OCI-LY3 (cell line): Measurements from ENCODE around the gene NELL2.
A peak's percentile ranks its signal among the peaks of the same experiment; 100 is the strongest.

ENCODE experiments used
- H2AFZ ChIP-seq: fragments of 200-600, 300-600 bp; shearing (Covaris generic); 2 replicates; pipeline ENCODE4 v1.6.0; 2014; ENCODE audit warnings: antibody characterized with exemption, low read depth, low read length
- H3K27ac ChIP-seq: fragments of 200-600, 300-600 bp; sonication (generic); 2 replicates; pipeline ENCODE4 v1.5.1; 2014; ENCODE audit warnings: mild to moderate bottlenecking, low read length, moderate library complexity, mixed read lengths
- H3K27me3 ChIP-seq: fragments of 200-600, 300-600 bp; sonication (generic); 2 replicates; pipeline ENCODE4 v1.6.1; 2014; ENCODE audit warnings: low read depth, low read length, mixed read lengths
- H3K36me3 ChIP-seq: fragments of 200-600, 300-600 bp; sonication (generic); replicated peaks from 2 replicates; pipeline ENCODE3; 2014; ENCODE audit warnings: low read depth, low read length, mixed read lengths
- H3K4me1 ChIP-seq: fragments of 300-600, 200-600 bp; sonication (generic); 2 replicates; pipeline ENCODE4 v1.6.1; 2014; ENCODE audit warnings: low read length, mixed read lengths
- H3K4me2 ChIP-seq: fragments of 200-600, 300-600 bp; sonication (generic); 2 replicates; pipeline ENCODE4 v1.6.1; 2014; ENCODE audit warnings: low read length, mixed read lengths
- H3K4me3 ChIP-seq: fragments of 300-600, 200-600 bp; sonication (generic); 2 replicates; pipeline ENCODE4 v1.5.1; 2014; ENCODE audit warnings: antibody characterized with exemption, mild to moderate bottlenecking, low read length, moderate library complexity
- H3K79me2 ChIP-seq: fragments of 300-600, 200-600 bp; shearing (Covaris generic); 2 replicates; pipeline ENCODE4 v1.6.1; 2014; ENCODE audit warnings: mild to moderate bottlenecking, low read length, mixed read lengths
- H3K9ac ChIP-seq: fragments of 300-600, 200-600 bp; shearing (Covaris generic); 2 replicates; pipeline ENCODE4 v1.6.0; 2014; ENCODE audit warnings: mild to moderate bottlenecking, low read length, moderate library complexity
- H3K9me3 ChIP-seq: fragments of 200-600, 300-600 bp; shearing (Covaris generic); 2 replicates; pipeline ENCODE4 v1.6.1; 2014; ENCODE audit warnings: low read length, mixed read lengths; ENCODE audit not compliant: insufficient read depth
- H4K20me1 ChIP-seq: fragments of 200-600, 300-600 bp; sonication (generic); 2 replicates; pipeline ENCODE4 v1.6.1; 2016; ENCODE audit warnings: low read length, mixed read lengths; ENCODE audit not compliant: insufficient read depth
- CTCF ChIP-seq: fragments of 200-600, 300-600 bp; sonication (generic); IDR thresholded peaks from 2 replicates; pipeline ENCODE4 v1.5.1; 2014; ENCODE audit warnings: antibody characterized with exemption, low read length, low read depth
- EZH2phosphoT487 ChIP-seq: fragments of 200-600 bp; shearing (Covaris generic); IDR thresholded peaks from 2 replicates; pipeline ENCODE4 v1.6.1; 2018; ENCODE audit warnings: antibody characterized with exemption, mixed run types, low read depth

The NELL2 gene

GRCh38 chr12:44847888-44848702 is 28.0 kb downstream of the NELL2 start:
- Histone ChIP-seq H3K4me3 (no peak overlapping the region), H3K36me3 (no peaks in the 10 kb centered on the region), H3K4me1 (peaks cover 10% of the 10 kb centered on the region; the same call in 1 of the 2 replicates), H3K9ac (no peak overlapping the region), H3K4me2 (peak overlapping the region; percentile 34; the same call in 1 of the 2 replicates), H3K27ac (no peak overlapping the region), H3K9me3 (no peaks in the 10 kb centered on the region), H3K27me3 (no peaks in the 10 kb centered on the region), H3K79me2 (no peaks in the 10 kb centered on the region), H2AFZ (peak overlapping the region; percentile 1; the same call in 1 of the 2 replicates), H4K20me1 (no peaks in the 10 kb centered on the region)
- TF ChIP-seq CTCF = no peak
- no peak for TF ChIP-seq EZH2phosphoT487

- peak overlapping the region; percentile 34; the same call in 1 of the 2 replicates for H3K4me2 ChIP-seq
- TF ChIP-seq CTCF (no peak), EZH2phosphoT487 (no peak)
- no peaks in the 10 kb centered on the region for H3K79me2 ChIP-seq
- H3K36me3 ChIP-seq = no peaks in the 10 kb centered on the region
- no peak overlapping the region for H3K27ac ChIP-seq
- no peaks in the 10 kb centered on the region for H4K20me1 ChIP-seq
- H3K9ac ChIP-seq = no peak overlapping the region
- peaks cover 10% of the 10 kb centered on the region; the same call in 1 of the 2 replicates for H3K4me1 ChIP-seq
- H3K27me3 ChIP-seq = no peaks in the 10 kb centered on the region
- H3K9me3 ChIP-seq = no peaks in the 10 kb centered on the region
- peak overlapping the region; percentile 1; the same call in 1 of the 2 replicates for H2AFZ ChIP-seq
- H3K4me3 ChIP-seq = no peak overlapping the region
These were observed 28.7 kb downstream of the NELL2 start for GRCh38 chr12:44847403-44847802.

- Histone ChIP-seq H3K36me3 (no peaks in the 10 kb centered on the region), H3K27ac (no peak overlapping the region), H3K4me1 (peaks cover 10% of the 10 kb centered on the region; the same call in 1 of the 2 replicates), H3K9me3 (no peaks in the 10 kb centered on the region), H3K4me3 (no peak overlapping the region), H3K9ac (no peak overlapping the region), H4K20me1 (no peaks in the 10 kb centered on the region), H3K4me2 (no peak overlapping the region), H2AFZ (no peak overlapping the region), H3K79me2 (no peaks in the 10 kb centered on the region), H3K27me3 (no peaks in the 10 kb centered on the region)
- TF ChIP-seq EZH2phosphoT487 (no peak), CTCF (no peak)
These were observed 29.3 kb downstream of the NELL2 start for GRCh38 chr12:44846826-44847225.

GRCh38 chr12:44842669-44843068 is 33.4 kb downstream of the NELL2 start:
- peaks cover 4% of the 10 kb centered on the region; the same call in 1 of the 2 replicates for H3K4me1 ChIP-seq
- H3K27me3 ChIP-seq = no peaks in the 10 kb centered on the region
- no peak overlapping the region for H3K4me2 ChIP-seq
- H3K4me3 ChIP-seq = no peak overlapping the region
- H2AFZ ChIP-seq = no peak overlapping the region
- no peaks in the 10 kb centered on the region for H3K36me3 ChIP-seq
- no peak overlapping the region for H3K9ac ChIP-seq
- H3K27ac ChIP-seq = no peak overlapping the region
- H3K9me3 ChIP-seq = no peaks in the 10 kb centered on the region
- TF ChIP-seq EZH2phosphoT487 (no peak), CTCF (no peak)
- no peaks in the 10 kb centered on the region for H3K79me2 ChIP-seq
- no peaks in the 10 kb centered on the region for H4K20me1 ChIP-seq
